PFSK-1 (cell line): Measurements from ENCODE around the gene ADGB.

Experiments
- FOXP2 ChIP-seq: optimal IDR thresholded peaks from 2 replicates; pipeline ENCODE3; 2011; ENCODE audit warnings: borderline replicate concordance, control low read depth, inconsistent platforms; ENCODE audit not compliant: insufficient read depth; ENCODE audit errors: extremely low read length, extremely low read depth
- POLR2AphosphoS5 ChIP-seq: IDR thresholded peaks from 2 replicates; pipeline ENCODE4 v1.6.1; 2012; ENCODE audit warnings: low read depth, mild to moderate bottlenecking, control low read depth, low read length, moderate library complexity
- SIN3A ChIP-seq: IDR thresholded peaks from 2 replicates; pipeline ENCODE4 v1.6.1; 2012; ENCODE audit warnings: mild to moderate bottlenecking, low read length, moderate library complexity, borderline replicate concordance; ENCODE audit not compliant: insufficient read depth
- TAF1 ChIP-seq: IDR thresholded peaks from 2 replicates; pipeline ENCODE4 v1.6.1; 2012; ENCODE audit warnings: low read length, control low read depth, borderline replicate concordance; ENCODE audit not compliant: insufficient read depth
- TF ChIP-seq, protein P1 (sequence below), 2 experiments: IDR thresholded peaks; 2 replicates each; pipeline versions ENCODE4 v1.6.1 to v1.8.0; 2011 to 2012; ENCODE audit warnings: low read depth in 2 of 2, low read length in 2 of 2, control low read depth in 1 of 2, inconsistent platforms in 1 of 2, mild to moderate bottlenecking in 1 of 2, moderate library complexity in 1 of 2; ENCODE audit not compliant: insufficient read depth in 1 of 2

Gene ADGB

DNA sequence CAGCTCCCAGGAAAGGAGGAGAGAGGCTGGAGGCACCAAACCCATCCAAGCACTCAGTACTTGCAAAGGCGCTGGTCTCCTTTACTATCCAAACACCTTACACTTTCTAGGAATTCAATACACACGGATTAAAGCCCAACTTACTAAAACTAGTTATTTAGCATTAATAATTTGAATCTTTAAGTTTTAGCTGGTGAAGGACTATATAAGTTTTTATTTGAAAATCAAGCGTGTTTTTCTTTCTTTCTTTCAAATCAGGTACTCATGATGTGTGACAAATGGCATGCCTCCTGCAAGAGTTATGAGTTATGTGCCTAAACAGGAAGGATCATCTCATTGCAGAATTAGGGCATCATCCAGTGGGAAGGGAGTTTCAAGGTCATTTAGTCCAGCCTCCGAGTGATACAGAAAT is 263.7 kb downstream of the ADGB start:
- no peak for TF ChIP-seq SIN3A
- TF ChIP-seq, protein P1, sequence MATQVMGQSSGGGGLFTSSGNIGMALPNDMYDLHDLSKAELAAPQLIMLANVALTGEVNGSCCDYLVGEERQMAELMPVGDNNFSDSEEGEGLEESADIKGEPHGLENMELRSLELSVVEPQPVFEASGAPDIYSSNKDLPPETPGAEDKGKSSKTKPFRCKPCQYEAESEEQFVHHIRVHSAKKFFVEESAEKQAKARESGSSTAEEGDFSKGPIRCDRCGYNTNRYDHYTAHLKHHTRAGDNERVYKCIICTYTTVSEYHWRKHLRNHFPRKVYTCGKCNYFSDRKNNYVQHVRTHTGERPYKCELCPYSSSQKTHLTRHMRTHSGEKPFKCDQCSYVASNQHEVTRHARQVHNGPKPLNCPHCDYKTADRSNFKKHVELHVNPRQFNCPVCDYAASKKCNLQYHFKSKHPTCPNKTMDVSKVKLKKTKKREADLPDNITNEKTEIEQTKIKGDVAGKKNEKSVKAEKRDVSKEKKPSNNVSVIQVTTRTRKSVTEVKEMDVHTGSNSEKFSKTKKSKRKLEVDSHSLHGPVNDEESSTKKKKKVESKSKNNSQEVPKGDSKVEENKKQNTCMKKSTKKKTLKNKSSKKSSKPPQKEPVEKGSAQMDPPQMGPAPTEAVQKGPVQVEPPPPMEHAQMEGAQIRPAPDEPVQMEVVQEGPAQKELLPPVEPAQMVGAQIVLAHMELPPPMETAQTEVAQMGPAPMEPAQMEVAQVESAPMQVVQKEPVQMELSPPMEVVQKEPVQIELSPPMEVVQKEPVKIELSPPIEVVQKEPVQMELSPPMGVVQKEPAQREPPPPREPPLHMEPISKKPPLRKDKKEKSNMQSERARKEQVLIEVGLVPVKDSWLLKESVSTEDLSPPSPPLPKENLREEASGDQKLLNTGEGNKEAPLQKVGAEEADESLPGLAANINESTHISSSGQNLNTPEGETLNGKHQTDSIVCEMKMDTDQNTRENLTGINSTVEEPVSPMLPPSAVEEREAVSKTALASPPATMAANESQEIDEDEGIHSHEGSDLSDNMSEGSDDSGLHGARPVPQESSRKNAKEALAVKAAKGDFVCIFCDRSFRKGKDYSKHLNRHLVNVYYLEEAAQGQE (IDR thresholded peaks at IDR 0.05; ENCODE audit: insufficient read depth in 1 of 2, low read depth in 2 of 2, low read length in 2 of 2), result no peak
- no peak for TF ChIP-seq FOXP2

DNA sequence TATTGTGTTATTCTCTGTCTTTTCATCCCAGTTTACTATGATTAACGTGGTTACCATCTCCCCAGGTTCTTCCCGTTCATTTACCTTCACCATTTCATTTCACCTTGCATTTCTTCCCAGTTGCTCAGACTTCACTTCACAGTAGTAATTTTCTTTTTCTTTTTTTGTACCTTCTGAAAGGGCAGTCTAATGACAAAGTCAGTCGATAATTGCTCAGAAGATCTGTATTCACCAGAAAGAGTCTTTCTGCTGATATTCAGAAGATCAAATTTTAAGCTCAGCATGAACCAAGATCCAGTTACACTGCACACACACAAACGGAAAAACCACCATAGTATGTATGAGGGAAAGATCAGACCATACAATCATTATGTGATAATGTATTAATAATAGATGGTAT is 265.5 kb downstream of the ADGB start:
- TF ChIP-seq, protein P1 (IDR thresholded peaks at IDR 0.05; ENCODE audit: insufficient read depth in 1 of 2, low read depth in 2 of 2, low read length in 2 of 2), result no peak
- no peak for TF ChIP-seq FOXP2
- no peak for TF ChIP-seq SIN3A
- no peak for TF ChIP-seq POLR2AphosphoS5
- TF ChIP-seq TAF1, result no peak

DNA sequence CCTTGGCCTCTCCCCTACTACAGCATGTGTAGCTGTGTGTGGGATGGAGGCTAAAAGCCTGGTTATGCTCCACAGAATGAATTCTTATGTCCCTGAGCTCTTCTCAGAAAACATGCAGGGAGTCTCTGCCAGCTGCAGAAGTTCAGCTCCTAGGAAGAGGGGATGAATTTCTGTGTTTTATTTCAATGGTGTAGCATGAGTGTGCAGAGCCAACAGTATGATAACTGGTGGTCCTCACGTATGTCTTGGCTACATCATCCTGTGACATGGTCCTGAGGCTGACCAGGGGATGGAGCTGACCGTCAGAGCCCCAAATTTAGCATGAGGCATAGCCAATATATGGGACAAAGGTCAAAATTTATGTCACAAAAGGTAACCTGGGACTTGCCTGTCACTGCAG is 266.1 kb downstream of the ADGB start:
- no peak for TF ChIP-seq SIN3A
- no peak for TF ChIP-seq FOXP2
- TF ChIP-seq, protein P1 (IDR thresholded peaks at IDR 0.05; ENCODE audit: insufficient read depth in 1 of 2, low read depth in 2 of 2, low read length in 2 of 2), result no peak
- no peak for TF ChIP-seq TAF1
